A549 (cell line): ENCODE results near the gene EIF3L. TPM values are rescaled to one million over a fixed set of nuclear protein-coding genes. Genes with fewer than 3 reads are reported as not detected.

Experiments
- ATAC-seq, 2 experiments: fragments of 200-7000 bp in 1 of 2; fragments of >200 bp in 1 of 2; cut with Nextera tagmentation in 1 of 2; cut with Tn5 transposase in 1 of 2; 3 replicates each; pipeline versions ENCODE4 v1.8.0 to v1.9.1; 2018 to 2020; ENCODE audit warnings: mild to moderate bottlenecking in 1 of 2, moderate library complexity in 1 of 2
- CTCF ChIA-PET: fragments of 300-600 bp; sonication (Branson Sonifier 250); formaldehyde crosslinking; extraction: SDS; loops from one replicate; lab custom pipeline; 2021; ENCODE audit warnings: antibody characterized with exemption, inconsistent platforms; lab: Yijun Ruan, JAX
- POLR2A ChIA-PET: fragments of 350-600 bp; formaldehyde crosslinking; extraction: SDS; loops from one replicate; lab custom pipeline; 2021; ENCODE audit warnings: antibody characterized with exemption, inconsistent platforms; lab: Yijun Ruan, JAX
- DNase-seq, 2 experiments: peaks; one replicate each; pipeline versions ENCODE4 v3.0.0 to v3.0.0-alpha.2; 2011 to 2016; ENCODE audit warnings: low read depth in 1 of 2, low spot score in 1 of 2
- FAIRE-seq: peaks from 2 replicates; lab custom pipeline; 2011; peaks lifted over from hg19 to GRCh38; lab: Jason Lieb, UNC
- H3K27ac ChIP-seq, 2 experiments: fragments of >200 bp; sonication (Bioruptor Twin); formaldehyde crosslinking; 3 replicates each; pipeline ENCODE4 v1.5.1; 2016 to 2017
- H3K4me1 ChIP-seq: fragments of >200 bp; sonication (Bioruptor Twin); formaldehyde crosslinking; 3 replicates; pipeline ENCODE4 v1.6.1; 2016
- H3K4me2 ChIP-seq: fragments of >200 bp; sonication (Bioruptor Twin); formaldehyde crosslinking; 3 replicates; pipeline ENCODE4 v1.6.1; 2016
- H3K4me3 ChIP-seq: fragments of >200 bp; sonication (Bioruptor Twin); formaldehyde crosslinking; 3 replicates; pipeline ENCODE4 v1.5.1; 2016
- H3K9me3 ChIP-seq: fragments of >200 bp; sonication (Bioruptor Twin); formaldehyde crosslinking; 3 replicates; pipeline ENCODE4 v1.6.1; 2016
- CBX2 ChIP-seq: fragments of 200-600 bp; sonication (generic); IDR thresholded peaks from 2 replicates; pipeline ENCODE4 v1.6.1; 2016; ENCODE audit warnings: low read depth, mild to moderate bottlenecking, borderline replicate concordance
- CEBPB ChIP-seq, 2 experiments: fragments of >200 bp in 1 of 2; sonication (Bioruptor Twin) in 1 of 2; formaldehyde crosslinking in 1 of 2; IDR thresholded peaks; 2 replicates each; pipeline ENCODE4 v1.6.1; 2012 to 2016
- CTCF ChIP-seq: fragments of >200 bp; sonication (Bioruptor Twin); formaldehyde crosslinking; IDR thresholded peaks from 3 replicates; pipeline ENCODE4 v1.5.1; 2016
- EP300 ChIP-seq, 2 experiments: fragments of >200 bp; sonication (Bioruptor Twin); formaldehyde crosslinking; IDR thresholded peaks; 2 replicates in 1 of 2; 3 replicates in 1 of 2; pipeline ENCODE4 v1.6.1; 2016 to 2017
- ESRRA ChIP-seq: fragments of 150-350 bp; IDR thresholded peaks from 2 replicates; pipeline ENCODE4 v1.6.1; 2014; ENCODE audit warnings: mild to moderate bottlenecking, low read length, borderline replicate concordance
- FOSL2 ChIP-seq, 2 experiments: fragments of 450-650 bp in 1 of 2; fragments of >200 bp in 1 of 2; sonication (Bioruptor Twin) in 1 of 2; formaldehyde crosslinking; IDR thresholded peaks; 2 replicates each; pipeline versions ENCODE4 v1.5.0 to v1.6.1; 2016 to 2020; ENCODE audit warnings: mild to moderate bottlenecking in 1 of 2, moderate library complexity in 1 of 2
- HOXA7 ChIP-seq: fragments of 250-450 bp; sonication (Bioruptor Pico); IDR thresholded peaks from 2 replicates; pipeline ENCODE4 v1.5.0; 2020; ENCODE audit warnings: mild to moderate bottlenecking, moderate library complexity
- HOXB13 ChIP-seq: fragments of 250-450 bp; sonication (Bioruptor Pico); IDR thresholded peaks from 2 replicates; pipeline ENCODE4 v1.5.0; 2020; ENCODE audit warnings: low read depth, mild to moderate bottlenecking, moderate library complexity
- HOXB5 ChIP-seq: fragments of 250-450 bp; sonication (Bioruptor Pico); IDR thresholded peaks from 2 replicates; pipeline ENCODE4 v1.5.0; 2020; ENCODE audit warnings: mild to moderate bottlenecking, moderate library complexity
- JUNB ChIP-seq: fragments of >200 bp; sonication (Bioruptor Twin); formaldehyde crosslinking; IDR thresholded peaks from 2 replicates; pipeline ENCODE4 v1.6.1; 2016
- MAFK ChIP-seq: fragments of 450-650 bp; IDR thresholded peaks from 2 replicates; pipeline ENCODE4 v1.6.1; 2014; ENCODE audit not compliant: partially characterized antibody
- PHF8 ChIP-seq: fragments of 200-600 bp; sonication (generic); IDR thresholded peaks from 2 replicates; pipeline ENCODE4 v1.6.1; 2016; ENCODE audit warnings: low read depth, mild to moderate bottlenecking, antibody characterized with exemption, moderate library complexity, borderline replicate concordance
- POLR2A ChIP-seq: IDR thresholded peaks from 2 replicates; pipeline ENCODE4 v1.6.1; 2012; ENCODE audit warnings: mild to moderate bottlenecking, low read length
- RFX5 ChIP-seq: fragments of 450-650 bp; IDR thresholded peaks from 2 replicates; pipeline ENCODE4 v1.7.1; 2014; ENCODE audit warnings: antibody characterized with exemption, mild to moderate bottlenecking, moderate library complexity
- SMC3 ChIP-seq: fragments of >200 bp; sonication (Bioruptor Twin); formaldehyde crosslinking; IDR thresholded peaks from 3 replicates; pipeline ENCODE4 v1.6.1; 2018; ENCODE audit warnings: inconsistent platforms
- ZC3H11A ChIP-seq: fragments of 450-650 bp; IDR thresholded peaks from 2 replicates; pipeline ENCODE4 v1.6.1; 2014; ENCODE audit warnings: antibody characterized with exemption, mild to moderate bottlenecking
- ZFP36 ChIP-seq: fragments of 450-650 bp; IDR thresholded peaks from 2 replicates; pipeline ENCODE4 v1.6.1; 2014; ENCODE audit warnings: borderline replicate concordance; ENCODE audit not compliant: partially characterized antibody
- ZSCAN20 ChIP-seq: fragments of 250-450 bp; sonication (Bioruptor Pico); IDR thresholded peaks from 2 replicates; pipeline ENCODE4 v1.8.0; 2022; ENCODE audit warnings: mild to moderate bottlenecking, moderate library complexity
- WGBS: methylation state at CpG from one replicate; pipeline ENCODE4 v1.1.6; 2017; ENCODE audit errors: missing lambda C conversion rate; 5-methylcytosine and 5-hydroxymethylcytosine counted together
- polyA plus RNA-seq, 4 experiments: library from polyadenylated mRNA; depleted of rRNA in 3 of 4; stranded (reverse); fragments of >200 nt; fragmentation: RNase III in 1 of 4; extraction: RNeasy Plus Mini Kit Qiagen cat#74134 plus additional on column Dnase treatment in 1 of 4; gene quantifications; 2 replicates in 3 of 4; 3 replicates in 1 of 4; pipeline ENCODE4 v1.2.3, GENCODE V29; 2011 to 2017
- TF ChIP-seq, protein P1 (sequence below): IDR thresholded peaks from 2 replicates; pipeline ENCODE4 v1.6.1; 2012

Gene EIF3L
- polyA plus RNA-seq, 2 of the 4 experiments (the other 2 are of a cell fraction): 218 to 423 TPM

- POLR2A ChIA-PET: no interaction called here
- no peak for FAIRE-seq
- Histone ChIP-seq H3K4me2 (no peak overlapping the region), H3K9me3 (no peaks in the 10 kb centered on the region), H3K4me1 (peaks cover 14% of the 10 kb centered on the region), H3K27ac (no peak overlapping the region), H3K4me3 (no peak overlapping the region)
- no peak for DNase-seq
- TF ChIP-seq JUNB (no peak), ZC3H11A (no peak), CEBPB (IDR thresholded peaks at IDR 0.05) (no peak), MAFK (no peak)
- 90% methylated on average over 3 of the region's 5 CpGs for WGBS
- no peak for ATAC-seq
- CTCF ChIA-PET: interaction anchor here (1.3 to 3.1 kb wide), 3 partner anchors 12 to 111 kb away, joined by 7 to 14 read pairs (median 13); partner anchors contain the start of gene MICALL1
Observed at GRCh38 chr22:37929390-37929789, 80.2 kb downstream of the EIF3L start.

DNA sequence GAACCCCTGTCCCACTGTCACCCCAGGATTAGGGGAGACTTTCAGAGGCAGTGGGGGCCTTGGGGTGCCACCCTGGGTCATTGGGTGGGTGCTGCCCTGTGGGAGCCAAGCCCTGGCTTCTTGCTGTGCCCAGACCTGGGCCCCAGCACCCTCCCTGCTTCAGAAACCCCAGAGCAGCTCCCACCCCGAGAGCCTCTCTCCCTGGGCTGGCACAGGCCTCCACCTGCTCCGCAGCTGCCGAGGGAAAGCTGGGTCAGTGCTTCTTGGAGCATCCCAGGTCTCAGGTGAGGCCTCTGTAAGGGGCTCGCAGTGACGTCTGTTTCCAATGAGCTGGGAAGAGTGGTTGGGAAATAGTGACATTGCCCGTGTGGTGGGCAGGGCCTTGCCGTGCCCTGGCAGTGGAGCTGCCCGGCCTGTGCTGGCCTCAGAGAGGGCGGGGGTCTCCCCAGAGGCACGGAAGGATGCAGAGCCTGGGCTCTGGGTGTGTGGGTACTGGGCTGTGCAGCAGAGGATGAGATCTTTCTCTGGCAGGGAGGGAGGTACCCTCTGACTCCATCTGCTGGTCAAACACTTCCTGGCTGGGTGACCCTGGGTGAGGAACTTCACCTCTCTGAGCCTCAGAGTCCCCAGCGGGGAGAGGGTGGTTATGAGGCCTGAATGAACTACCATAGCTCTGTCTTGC is 81.2 kb downstream of the EIF3L start:
- ATAC-seq (peak; percentile 60 to 72), FAIRE-seq (no peak), DNase-seq (peak; percentile 25 to 28)
- H3K4me3 ChIP-seq: no peak overlapping the region
- WGBS: 86% methylated on average over 6 of the region's 11 CpGs
- no peaks in the 10 kb centered on the region for H3K9me3 ChIP-seq
- no peak overlapping the region for H3K4me2 ChIP-seq
- POLR2A ChIA-PET: interaction anchor here (1.4 kb wide), 1 partner anchor 25 kb away, joined by 5 read pairs; the partner anchor contains the start of gene MICALL1
- CTCF ChIA-PET: interaction anchor here (0.6 to 4.0 kb wide), 10 partner anchors 13 to 116 kb away, joined by 3 to 20 read pairs (median 6); partner anchors contain the start of gene MICALL1
- no peak overlapping the region for H3K27ac ChIP-seq
- H3K4me1 ChIP-seq: peaks cover 14% of the 10 kb centered on the region
- no peak; the same call in 2 of the 3 replicates for TF ChIP-seq SMC3
- peak; percentile 72 for TF ChIP-seq ZFP36
- TF ChIP-seq CTCF: peak; percentile 37

DNA sequence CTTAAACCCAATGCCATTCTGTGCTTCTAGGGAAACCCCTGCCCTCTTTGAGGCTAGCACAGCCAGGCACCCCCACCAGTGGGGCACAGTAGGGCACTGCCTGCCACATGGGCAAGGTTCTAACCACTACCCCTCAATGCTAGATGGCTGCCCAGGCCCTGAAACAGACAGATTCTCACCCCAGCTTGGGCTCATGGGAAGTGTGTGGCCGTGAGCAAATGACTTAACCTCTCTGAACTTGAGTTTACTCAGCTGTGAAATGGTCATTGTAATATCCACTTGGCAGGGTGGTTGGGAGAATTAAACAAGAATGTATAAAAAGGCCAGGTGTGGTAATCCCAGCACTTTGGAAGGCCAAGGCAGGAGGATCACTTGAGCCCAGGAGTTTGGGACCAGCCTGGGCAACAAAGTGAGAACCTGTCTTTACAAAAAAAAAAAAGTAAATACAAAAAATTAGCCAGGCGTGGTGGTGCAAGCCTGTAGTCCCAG is 81.8 kb downstream of the EIF3L start:
- peaks cover 14% of the 10 kb centered on the region for H3K4me1 ChIP-seq
- no peak for FAIRE-seq
- no peak overlapping the region for H3K4me3 ChIP-seq
- no peak overlapping the region for H3K4me2 ChIP-seq
- no peak for DNase-seq
- H3K9me3 ChIP-seq: no peaks in the 10 kb centered on the region
- POLR2A ChIA-PET: interaction anchor here (1.4 kb wide), 1 partner anchor 25 kb away, joined by 5 read pairs; the partner anchor contains the start of gene MICALL1
- CTCF ChIA-PET: interaction anchor here (0.9 to 4.0 kb wide), 10 partner anchors 14 to 113 kb away, joined by 3 to 20 read pairs (median 6); partner anchors contain the start of gene MICALL1
- TF ChIP-seq HOXA7 (CRISPR knock-in tag): no peak
- TF ChIP-seq, protein P1, sequence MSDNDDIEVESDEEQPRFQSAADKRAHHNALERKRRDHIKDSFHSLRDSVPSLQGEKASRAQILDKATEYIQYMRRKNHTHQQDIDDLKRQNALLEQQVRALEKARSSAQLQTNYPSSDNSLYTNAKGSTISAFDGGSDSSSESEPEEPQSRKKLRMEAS: no peak
- TF ChIP-seq HOXB5 (CRISPR knock-in tag): no peak
- no peak; the same call in 2 of the 3 replicates for TF ChIP-seq CTCF
- no peak for TF ChIP-seq CEBPB (IDR thresholded peaks at IDR 0.05)
- TF ChIP-seq CBX2: no peak
- TF ChIP-seq RFX5: no peak
- TF ChIP-seq FOSL2 (IDR thresholded peaks at IDR 0.05): no peak
- no peak for TF ChIP-seq FOSL2 (CRISPR knock-in tag; IDR thresholded peaks at IDR 0.05)
- no peak for TF ChIP-seq ESRRA
- no peak for TF ChIP-seq POLR2A
- TF ChIP-seq PHF8: no peak
- no peak for TF ChIP-seq ZSCAN20
- TF ChIP-seq HOXB13: no peak
- TF ChIP-seq EP300 (IDR thresholded peaks at IDR 0.05): no peak
- H3K27ac ChIP-seq: no peak overlapping the region
- WGBS: 95% methylated on average over 1 of the region's 2 CpGs
- ATAC-seq: no peak; a peak in 1 of 6 replicates
